Neural crest cell (in vitro differentiated cells): ENCODE results near the gene MYO3A. TPM values are rescaled to one million over a fixed set of nuclear protein-coding genes. Genes with fewer than 3 reads are reported as not detected.

Experiments used
- DNase-seq: peaks from one replicate; pipeline ENCODE4 v3.0.0; 2021; ENCODE audit warnings: low read depth, mixed read lengths, low spot score
- H3K27ac Mint-ChIP-seq: one replicate; pipeline ENCODE4 v1.8.0; 2021; ENCODE audit warnings: mild to moderate bottlenecking, mixed read lengths; ENCODE audit not compliant: unreplicated experiment
- H3K27me3 Mint-ChIP-seq: 2 replicates; pipeline ENCODE4 v1.8.0; 2021; ENCODE audit warnings: low read depth, mild to moderate bottlenecking, mixed read lengths
- H3K36me3 Mint-ChIP-seq: 2 replicates; pipeline ENCODE4 v1.8.0; 2021; ENCODE audit warnings: low read depth, mild to moderate bottlenecking, mixed read lengths
- H3K4me1 Mint-ChIP-seq: 2 replicates; pipeline ENCODE4 v1.8.0; 2021; ENCODE audit warnings: mixed read lengths
- H3K4me3 Mint-ChIP-seq: one replicate; pipeline ENCODE4 v1.8.0; 2021; ENCODE audit warnings: mild to moderate bottlenecking, mixed read lengths
- H3K9me3 Mint-ChIP-seq: 2 replicates; pipeline ENCODE4 v1.8.0; 2021; ENCODE audit warnings: mixed read lengths
- CTCF ChIP-seq: fragments of 200-600 bp; sonication (generic); conservative IDR thresholded peaks from 2 replicates; pipeline ENCODE4 v1.5.0; 2021; ENCODE audit warnings: antibody characterized with exemption, mild to moderate bottlenecking
- total RNA-seq: library from RNA; stranded (reverse); gene quantifications from 2 replicates; pipeline ENCODE4 v1.2.1, GENCODE V29; 2021

The MYO3A gene
- total RNA-seq, 1 donor from 2014 or later = 1.4 TPM

- no peak for DNase-seq
- Mint-ChIP-seq H3K4me1 (peaks cover 8% of the 10 kb centered on the region), H3K4me3 (no peak overlapping the region), H3K9me3 (no peaks in the 10 kb centered on the region), H3K27ac (no peak overlapping the region), H3K27me3 (peaks cover 25% of the 10 kb centered on the region), H3K36me3 (no peaks in the 10 kb centered on the region)
- TF ChIP-seq CTCF = no peak
Observed at GRCh38 chr10:26238378-26238777, 304.3 kb downstream of the MYO3A start.

- H3K27me3 Mint-ChIP-seq = peaks cover 29% of the 10 kb centered on the region
Observed at GRCh38 chr10:26242706-26243350, 308.8 kb downstream of the MYO3A start.

GRCh38 chr10:26243351-26243720 is 309.3 kb downstream of the MYO3A start:
- Mint-ChIP-seq H3K4me1 (peaks cover 8% of the 10 kb centered on the region), H3K36me3 (no peaks in the 10 kb centered on the region), H3K27me3 (peaks cover 29% of the 10 kb centered on the region), H3K27ac (no peak overlapping the region), H3K9me3 (peaks cover 2% of the 10 kb centered on the region), H3K4me3 (no peak overlapping the region)
- no peak for DNase-seq
- TF ChIP-seq CTCF = no peak

More at GRCh38 chr10:26242706-26243350, 308.8 kb downstream of the MYO3A start:
- H3K9me3 Mint-ChIP-seq = peaks cover 2% of the 10 kb centered on the region
- peaks cover 8% of the 10 kb centered on the region for H3K4me1 Mint-ChIP-seq
- TF ChIP-seq CTCF = no peak
- no peaks in the 10 kb centered on the region for H3K36me3 Mint-ChIP-seq
- H3K4me3 Mint-ChIP-seq = no peak overlapping the region
- no peak overlapping the region for H3K27ac Mint-ChIP-seq
- no peak for DNase-seq

- no peak overlapping the region for H3K27ac Mint-ChIP-seq
- no peak for DNase-seq
- H3K4me1 Mint-ChIP-seq = no peaks in the 10 kb centered on the region
- peaks cover 7% of the 10 kb centered on the region for H3K27me3 Mint-ChIP-seq
- H3K36me3 Mint-ChIP-seq = no peaks in the 10 kb centered on the region
- no peak overlapping the region for H3K4me3 Mint-ChIP-seq
- no peak for TF ChIP-seq CTCF
- peaks cover 2% of the 10 kb centered on the region for H3K9me3 Mint-ChIP-seq
Observed at GRCh38 chr10:26249681-26250080, 315.7 kb downstream of the MYO3A start.

GRCh38 chr10:26251925-26252324 is 317.9 kb downstream of the MYO3A start:
- DNase-seq = no peak
- Mint-ChIP-seq H3K27me3 (peaks cover 20% of the 10 kb centered on the region), H3K9me3 (peaks cover 2% of the 10 kb centered on the region), H3K4me1 (no peaks in the 10 kb centered on the region), H3K36me3 (no peaks in the 10 kb centered on the region), H3K27ac (no peak overlapping the region), H3K4me3 (no peak overlapping the region)
- TF ChIP-seq CTCF = no peak
